ENCODE results near the gene NKD1. TPM values are rescaled to one million over a fixed set of nuclear protein-coding genes. Genes with fewer than 3 reads are reported as not detected.

NKD1 gene
- total RNA-seq, 1 experiment from 2014 or later, result 11.4 TPM

GRCh38 chr16:50581845-50582244, 33.6 kb downstream of the NKD1 start (continued):
- TF ChIP-seq RAD21 (IDR thresholded peaks at IDR 0.05; ENCODE audit: low read depth), result no peak

- CTCF ChIA-PET, result no interaction called here
- intact Hi-C loops (cut with micrococcal nuclease), result no loop called here
These were observed 35.0 kb downstream of the NKD1 start for GRCh38 chr16:50583211-50583610.

More at GRCh38 chr16:50583211-50583610, 35.0 kb downstream of the NKD1 start:
- ATAC-seq (no peak), DNase-seq (ENCODE audit: low read depth, low spot score) (no peak)
- TF ChIP-seq EGR1 (IDR thresholded peaks at IDR 0.05; ENCODE audit: low read depth), result no peak
- no peak for TF ChIP-seq POLR2A (IDR thresholded peaks at IDR 0.05; ENCODE audit: borderline replicate concordance, extremely low read depth, insufficient read depth, insufficient read length)
- no peak for TF ChIP-seq ZBTB33 (IDR thresholded peaks at IDR 0.05; ENCODE audit: extremely low read depth, insufficient replicate concordance, low read length)
- TF ChIP-seq ZNF274 (IDR thresholded peaks at IDR 0.05; ENCODE audit: low read depth, low read length), result no peak
- TF ChIP-seq SP1 (IDR thresholded peaks at IDR 0.05; ENCODE audit: low read depth), result no peak
- no peak for TF ChIP-seq YY1 (IDR thresholded peaks at IDR 0.05; ENCODE audit: extremely low read depth, insufficient replicate concordance, low read depth, low read length)
- no peak for TF ChIP-seq POLR2AphosphoS5 (IDR thresholded peaks at IDR 0.05; ENCODE audit: low read depth, low read length)
- no peak for TF ChIP-seq SIN3A (IDR thresholded peaks at IDR 0.05; ENCODE audit: low read depth)
- no peak for TF ChIP-seq REST (IDR thresholded peaks at IDR 0.05; ENCODE audit: low read depth)
- Histone ChIP-seq H3K4me2 (ENCODE audit: low read length) (no peak overlapping the region), H2AFZ (ENCODE audit: low read depth, low read length, poor library complexity, severe bottlenecking) (no peak overlapping the region), H3K9ac (ENCODE audit: low read length) (no peak overlapping the region), H3K27ac (ENCODE audit: low read depth, low read length) (no peak overlapping the region), H3K9me2 (ENCODE audit: insufficient read depth) (no peaks in the 10 kb centered on the region), H4K20me1 (ENCODE audit: insufficient read depth) (no peaks in the 10 kb centered on the region), H3K4me1 (ENCODE audit: control insufficient read depth in 1 of 2, insufficient read depth in 2 of 2, low read length in 2 of 2) (no peaks in the 10 kb centered on the region), H3K9me3 (ENCODE audit: control insufficient read depth in 1 of 2, insufficient read depth in 1 of 2, low read depth in 1 of 2, low read length in 2 of 2) (no peaks in the 10 kb centered on the region), H3K36me3 (ENCODE audit: control insufficient read depth in 1 of 2, insufficient read depth in 2 of 2, low read length in 2 of 2) (no peaks in the 10 kb centered on the region), H3K27me3 (ENCODE audit: insufficient read depth, low read length) (no peaks in the 10 kb centered on the region), H3K4me3 (replicated peaks in 1 of 2; ENCODE audit: low read depth in 1 of 2, low read length in 2 of 2) (no peak overlapping the region), H3K79me2 (ENCODE audit: insufficient read depth, low read length) (no peaks in the 10 kb centered on the region)
- ChIA-PET RAD21 (ENCODE audit: low non-redundant PET in 1 of 2, low total read pairs in 2 of 2, uncharacterized antibody in 2 of 2, unreplicated experiment in 2 of 2) (no interaction called here), POLR2A (no interaction called here)
- BruUV-seq (replicated peaks), result no TSS peak
